Measurements from ENCODE around the gene HOXB6. TPM values are rescaled to one million over a fixed set of nuclear protein-coding genes. Genes with fewer than 3 reads are reported as not detected.

HOXB6 gene
- total RNA-seq (1 to 10 TPM in 1 of 6 donors, under 1 TPM in 5; 0.12 to 1.2 (median 0.42) TPM), polyA plus RNA-seq (1 to 10 TPM; 1.8 TPM)

GRCh38 chr17:48604770-48605329 lies at the start of gene HOXB6:
Gene HOXB6, minus strand, starts transcription at chr17:48604986. Its CDS starts 6,836 bp downstream, at chr17:48598150.
- DNase-seq (no peak), ATAC-seq (no peak), FAIRE-seq (no peak)
- Histone ChIP-seq H3K27me3 (peaks cover 0 to 90% (median 19%) of the 10 kb centered on the region in 4 donors), H3K4me1 (peaks cover 0 to 6% (median 0%) of the 10 kb centered on the region in 3 donors), H3K4me3 (peak within 1 kb of the TSS in 1 of 4 donors; percentile 10), H3K27ac (no peak within 1 kb of the TSS), H3K36me3 (no peaks in the 10 kb centered on the region), H3K9me3 (no peaks in the 10 kb centered on the region)
- intact Hi-C loops (cut with DNase I), result no loop called here
- TF ChIP-seq CTCF (IDR thresholded peaks at IDR 0.05), result no peak
- 15% methylated on average over 16 of the region's 16 CpGs for WGBS, 2 donors

DNA sequence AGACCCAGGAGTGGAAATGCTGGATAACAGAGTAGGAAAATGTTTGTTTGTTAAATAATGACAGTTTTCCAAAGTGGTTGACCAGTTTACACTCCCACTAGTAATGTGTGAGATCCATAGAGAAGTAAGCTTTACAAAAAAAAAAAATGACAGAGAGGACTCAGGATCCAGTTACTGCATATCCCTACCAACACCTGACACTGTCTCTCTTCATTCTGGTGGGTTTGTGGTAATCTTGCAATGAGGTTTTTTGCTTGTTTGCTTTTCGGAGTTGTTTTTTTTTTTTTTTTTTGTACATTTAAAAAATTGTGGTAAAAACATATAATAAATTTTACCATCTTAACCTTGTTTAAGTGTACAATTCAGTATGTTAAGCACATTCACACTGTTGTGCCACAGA lies 45.0 kb upstream of the HOXB6 start:
- DNase-seq (no peak), FAIRE-seq (no peak), ATAC-seq (no peak)
- WGBS, 2 donors, result 55 to 58% methylated on average over 1 of the region's 1 CpG
- intact Hi-C loops (cut with DNase I), result no loop called here
- Histone ChIP-seq H3K36me3 (no peaks in the 10 kb centered on the region), H3K27ac (no peak overlapping the region), H3K27me3 (peaks cover 0 to 23% (median 10%) of the 10 kb centered on the region in 4 donors), H3K9me3 (no peaks in the 10 kb centered on the region), H3K4me1 (no peaks in the 10 kb centered on the region), H3K4me3 (no peak overlapping the region)
- no peak for TF ChIP-seq CTCF (IDR thresholded peaks at IDR 0.05)

- 45 to 46% methylated on average over 1 of the region's 1 CpG for WGBS, 2 donors
- Histone ChIP-seq H3K27me3 (peaks cover 3 to 33% (median 10%) of the 10 kb centered on the region in 4 donors), H3K9me3 (no peaks in the 10 kb centered on the region), H3K27ac (no peak overlapping the region), H3K4me1 (no peaks in the 10 kb centered on the region), H3K36me3 (no peaks in the 10 kb centered on the region), H3K4me3 (no peak overlapping the region)
- intact Hi-C loops (cut with DNase I), result no loop called here
- DNase-seq, result no peak
- no peak for TF ChIP-seq CTCF (IDR thresholded peaks at IDR 0.05)
- no peak for FAIRE-seq
- no peak for ATAC-seq
These were observed 43.1 kb upstream of the HOXB6 start for GRCh38 chr17:48647963-48648245.

DNA sequence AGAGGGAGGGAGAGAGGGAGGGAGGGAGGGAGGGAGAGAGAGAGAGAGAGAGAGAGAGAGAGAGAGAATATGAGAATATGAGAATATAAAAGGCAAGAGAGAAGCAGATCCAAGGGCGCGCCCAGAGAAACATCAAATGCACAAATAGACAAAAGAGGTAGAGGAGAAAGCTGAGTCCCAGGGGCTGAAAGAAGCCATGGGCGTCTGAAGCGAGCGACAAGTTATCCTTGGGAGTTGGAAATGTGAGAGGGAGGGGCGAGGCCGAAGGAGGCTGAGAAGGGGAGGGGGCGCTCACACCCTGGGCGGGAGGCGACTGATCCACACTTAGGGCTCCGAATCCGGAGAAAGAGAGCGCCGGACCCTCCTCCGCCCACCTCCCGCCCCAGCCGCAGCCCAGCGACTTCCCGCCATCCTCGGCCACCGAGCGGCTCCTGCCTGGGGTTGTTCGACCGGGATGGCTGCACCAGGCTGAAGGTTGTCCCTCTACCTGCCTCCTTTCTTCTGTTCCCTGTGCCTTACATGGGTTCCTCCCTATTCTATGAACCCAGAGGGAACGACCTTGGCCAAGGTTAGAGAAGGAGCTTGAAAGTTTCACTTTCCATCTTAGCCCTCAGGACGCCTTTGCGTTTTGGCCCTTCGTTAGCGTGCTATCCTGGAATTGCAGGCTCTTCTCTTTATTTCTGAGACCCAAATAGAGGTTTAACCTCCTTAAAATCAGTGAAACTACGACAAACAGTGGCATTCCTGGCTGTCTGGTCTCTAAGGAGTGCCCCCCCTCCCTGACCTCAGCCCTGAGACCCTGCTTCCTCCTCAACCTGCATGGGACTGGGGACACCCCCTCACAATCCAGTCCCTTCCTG lies 42.5 kb upstream of the HOXB6 start:
- 2 to 4% methylated on average over 29 to 30 of the region's 30 CpGs for WGBS, 2 donors
- Histone ChIP-seq H3K27me3 (peaks cover 5 to 39% (median 14%) of the 10 kb centered on the region in 4 donors), H3K4me3 (peak overlapping the region in 1 of 4 donors; percentile 34), H3K36me3 (no peaks in the 10 kb centered on the region), H3K4me1 (no peaks in the 10 kb centered on the region), H3K27ac (no peak overlapping the region), H3K9me3 (no peaks in the 10 kb centered on the region)
- ATAC-seq, result peak in 1 of 4 donors; percentile 27
- no peak for DNase-seq
- no peak for TF ChIP-seq CTCF (IDR thresholded peaks at IDR 0.05)
- intact Hi-C loops (cut with DNase I), result no loop called here
- no peak for FAIRE-seq
